Fibroblast of the aortic adventitia (primary cell): ENCODE results near the gene ANKRD13D. TPM values are rescaled to one million over a fixed set of nuclear protein-coding genes. Genes with fewer than 3 reads are reported as not detected.

ENCODE experiments used
- DNase-seq: peaks from one replicate; pipeline ENCODE4 v3.0.0-alpha.2; 2010; ENCODE audit warnings: low read depth
- H3K4me3 ChIP-seq: 2 replicates; pipeline ENCODE4 v1.5.1; 2011; ENCODE audit warnings: low read depth, mild to moderate bottlenecking, control low read depth, low read length, moderate library complexity
- CTCF ChIP-seq: IDR thresholded peaks from 2 replicates; pipeline ENCODE4 v1.5.1; 2011; ENCODE audit warnings: mild to moderate bottlenecking, low read length, control low read depth, inconsistent platforms; ENCODE audit not compliant: insufficient read depth
- total RNA-seq: library from RNA; depleted of rRNA; stranded (reverse); fragments of >200 nt; gene quantifications from 2 replicates; pipeline ENCODE4 v1.2.3, GENCODE V29; 2012; ENCODE audit warnings: low replicate concordance

ANKRD13D gene
- total RNA-seq, 1 donor = 25.3 TPM

GRCh38 chr11:67282876-67283371 lies 6.2 kb upstream of the ANKRD13D start:
- no peak for DNase-seq

DNA sequence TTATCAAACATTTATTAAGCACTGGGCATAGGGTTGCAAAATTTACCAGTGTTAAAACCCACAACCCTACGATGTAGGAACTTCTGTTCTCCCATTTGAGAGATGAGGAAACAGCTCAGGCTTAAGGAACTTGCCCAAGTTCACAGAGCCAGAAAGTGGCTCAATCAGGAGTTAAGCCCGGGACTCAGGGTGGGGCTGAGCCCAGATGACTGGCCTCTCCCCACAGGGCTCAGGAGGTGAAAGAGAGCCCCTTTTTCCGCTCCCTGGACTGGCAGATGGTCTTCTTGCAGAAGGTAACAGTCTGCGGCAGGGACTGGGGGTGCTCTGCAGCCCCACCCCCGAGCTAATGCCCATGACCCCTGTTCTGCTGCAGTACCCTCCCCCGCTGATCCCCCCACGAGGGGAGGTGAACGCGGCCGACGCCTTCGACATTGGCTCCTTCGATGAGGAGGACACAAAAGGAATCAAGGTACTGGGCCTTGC lies 5.6 kb upstream of the ANKRD13D start:
- DNase-seq = no peak
- H3K4me3 ChIP-seq = no peak overlapping the region
- TF ChIP-seq CTCF = no peak

More at GRCh38 chr11:67282876-67283371, 6.2 kb upstream of the ANKRD13D start:
- no peak overlapping the region for H3K4me3 ChIP-seq
- TF ChIP-seq CTCF = no peak

DNA sequence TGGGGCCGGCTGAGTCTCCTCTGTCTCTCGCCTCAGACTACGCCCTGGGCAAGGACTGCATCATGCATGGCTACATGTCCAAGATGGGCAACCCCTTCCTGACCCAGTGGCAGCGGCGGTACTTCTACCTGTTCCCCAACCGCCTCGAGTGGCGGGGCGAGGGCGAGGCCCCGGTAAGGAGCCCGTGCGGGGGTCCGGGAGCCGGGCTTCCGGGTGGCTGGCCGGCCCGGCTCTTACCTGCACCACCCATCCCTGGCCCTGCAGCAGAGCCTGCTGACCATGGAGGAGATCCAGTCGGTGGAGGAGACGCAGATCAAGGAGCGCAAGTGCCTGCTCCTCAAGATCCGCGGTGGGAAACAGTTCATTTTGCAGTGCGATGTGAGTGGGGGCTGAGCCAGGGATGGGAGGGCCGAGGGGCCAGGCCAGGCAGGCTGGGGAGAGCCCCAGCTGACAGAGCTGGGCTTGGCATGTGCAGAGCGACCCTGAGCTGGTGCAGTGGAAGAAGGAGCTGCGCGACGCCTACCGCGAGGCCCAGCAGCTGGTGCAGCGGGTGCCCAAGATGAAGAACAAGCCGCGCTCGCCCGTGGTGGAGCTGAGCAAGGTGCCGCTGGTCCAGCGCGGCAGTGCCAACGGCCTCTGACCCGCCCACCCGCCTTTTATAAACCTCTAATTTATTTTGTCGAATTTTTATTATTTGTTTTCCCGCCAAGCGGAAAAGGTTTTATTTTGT lies 4.1 kb upstream of the ANKRD13D start:
- TF ChIP-seq CTCF = no peak
- no peak overlapping the region for H3K4me3 ChIP-seq
- no peak for DNase-seq

- no peak for TF ChIP-seq CTCF
- no peak for DNase-seq
- no peak overlapping the region for H3K4me3 ChIP-seq
Observed at GRCh38 chr11:67285541-67286498, 3.3 kb upstream of the ANKRD13D start.

- no peak for TF ChIP-seq CTCF
- H3K4me3 ChIP-seq = no peak overlapping the region
- no peak for DNase-seq
Observed at GRCh38 chr11:67286621-67287333, 2.3 kb upstream of the ANKRD13D start.

GRCh38 chr11:67287355-67288197 lies 1.5 kb upstream of the ANKRD13D start:
- no peak for DNase-seq
- no peak for TF ChIP-seq CTCF
- H3K4me3 ChIP-seq = peak overlapping the region; percentile 74
